ENCODE measurements around the gene VMAC.
A peak's percentile ranks its signal among the peaks of the same experiment; 100 is the strongest.

The VMAC gene

GRCh38 chr19:5940260-5941208, 35.9 kb downstream of the VMAC start:
- Histone ChIP-seq H3K9ac (ENCODE audit: low read length) (no peak overlapping the region), H3K18ac (ENCODE audit: low read length) (no peak overlapping the region), H4K12ac (ENCODE audit: low read depth, low read length) (no peak overlapping the region), H3K4me3 (ENCODE audit: low read depth, low read length) (no peak overlapping the region), H3K23ac (ENCODE audit: low read length) (no peak overlapping the region), H3K36me3 (ENCODE audit: control insufficient read depth in 1 of 2, insufficient read depth in 2 of 2, low read length in 2 of 2) (peaks cover 43 to 46% of the 10 kb centered on the region in 2 experiments), H3K27me3 (ENCODE audit: insufficient read depth, low read length) (no peaks in the 10 kb centered on the region), H2AFZ (ENCODE audit: insufficient read depth, low read length, poor library complexity) (no peak overlapping the region), H4K8ac (ENCODE audit: low read depth, low read length) (no peak overlapping the region), H3K27ac (ENCODE audit: low read depth, low read length) (no peak overlapping the region), H3K79me2 (ENCODE audit: control insufficient read depth, insufficient read depth, low read length, poor library complexity) (no peaks in the 10 kb centered on the region), H2BK120ac (ENCODE audit: insufficient read depth, low read length, poor library complexity) (no peak overlapping the region), H3K4ac (ENCODE audit: low read depth, low read length) (no peak overlapping the region), H2BK12ac (ENCODE audit: low read length) (no peak overlapping the region), H3K4me2 (ENCODE audit: low read length) (no peak overlapping the region), H3K79me1 (ENCODE audit: low read length) (no peaks in the 10 kb centered on the region), H3K4me1 (ENCODE audit: control insufficient read depth in 1 of 2, insufficient read depth in 2 of 2, low read length in 2 of 2) (peaks cover under 1 to 3% of the 10 kb centered on the region in 2 experiments), H4K91ac (ENCODE audit: low read depth, low read length) (no peak overlapping the region), H2BK5ac (ENCODE audit: low read depth, low read length, poor library complexity) (no peak overlapping the region), H3K14ac (ENCODE audit: low read length) (no peak overlapping the region), H3K9me3 (ENCODE audit: insufficient read depth, low read depth, low read length) (no peaks in the 10 kb centered on the region), H2AK5ac (ENCODE audit: low read length) (no peak overlapping the region)
- WGBS (ENCODE audit: extremely low coverage, insufficient coverage, insufficient read length), result no CpG with 5 or more reads among the region's 21 CpGs
- DNase-seq, result no peak

- WGBS (ENCODE audit: extremely low coverage, insufficient coverage, insufficient read length), result no CpG with 5 or more reads among the region's 11 CpGs
These were observed 37.0 kb downstream of the VMAC start for GRCh38 chr19:5941673-5942072.

GRCh38 chr19:5943045-5943444, 38.4 kb downstream of the VMAC start:
- peaks cover 3% of the 10 kb centered on the region in 2 experiments for H3K4me1 ChIP-seq (ENCODE audit: control insufficient read depth in 1 of 2, insufficient read depth in 2 of 2, low read length in 2 of 2)
- no peak overlapping the region for H2BK120ac ChIP-seq (ENCODE audit: insufficient read depth, low read length, poor library complexity)
- no peaks in the 10 kb centered on the region for H3K9me3 ChIP-seq (ENCODE audit: insufficient read depth, low read depth, low read length)
- no peak overlapping the region for H3K27ac ChIP-seq (ENCODE audit: low read depth, low read length)
- H3K23ac ChIP-seq (ENCODE audit: low read length), result no peak overlapping the region
- no peak overlapping the region for H3K4me3 ChIP-seq (ENCODE audit: low read depth, low read length)
- H2BK5ac ChIP-seq (ENCODE audit: low read depth, low read length, poor library complexity), result no peak overlapping the region
- H3K27me3 ChIP-seq (ENCODE audit: insufficient read depth, low read length), result no peaks in the 10 kb centered on the region
- H3K9ac ChIP-seq (ENCODE audit: low read length), result no peak overlapping the region
- no peak overlapping the region for H3K18ac ChIP-seq (ENCODE audit: low read length)
- DNase-seq, result no peak
- H2AK5ac ChIP-seq (ENCODE audit: low read length), result no peak overlapping the region
- no peak overlapping the region for H4K91ac ChIP-seq (ENCODE audit: low read depth, low read length)
- WGBS (ENCODE audit: extremely low coverage, insufficient coverage, insufficient read length), result no CpG with 5 or more reads among the region's 10 CpGs
- no peak overlapping the region for H3K4ac ChIP-seq (ENCODE audit: low read depth, low read length)
- H4K12ac ChIP-seq (ENCODE audit: low read depth, low read length), result no peak overlapping the region
- H3K79me2 ChIP-seq (ENCODE audit: control insufficient read depth, insufficient read depth, low read length, poor library complexity), result no peaks in the 10 kb centered on the region
- H3K14ac ChIP-seq (ENCODE audit: low read length), result no peak overlapping the region
- H3K79me1 ChIP-seq (ENCODE audit: low read length), result no peaks in the 10 kb centered on the region
- H3K36me3 ChIP-seq (ENCODE audit: control insufficient read depth in 1 of 2, insufficient read depth in 2 of 2, low read length in 2 of 2), result peaks cover 32% of the 10 kb centered on the region in 2 experiments
- no peak overlapping the region for H2AFZ ChIP-seq (ENCODE audit: insufficient read depth, low read length, poor library complexity)
- no peak overlapping the region for H2BK12ac ChIP-seq (ENCODE audit: low read length)
- no peak overlapping the region for H4K8ac ChIP-seq (ENCODE audit: low read depth, low read length)
- H3K4me2 ChIP-seq (ENCODE audit: low read length), result no peak overlapping the region

More at GRCh38 chr19:5941673-5942072, 37.0 kb downstream of the VMAC start:
- H3K9ac ChIP-seq (ENCODE audit: low read length), result no peak overlapping the region
- no peak overlapping the region for H3K4me2 ChIP-seq (ENCODE audit: low read length)
- H4K12ac ChIP-seq (ENCODE audit: low read depth, low read length), result no peak overlapping the region
- no peak overlapping the region for H2BK12ac ChIP-seq (ENCODE audit: low read length)
- H2AK5ac ChIP-seq (ENCODE audit: low read length), result no peak overlapping the region
- no peak overlapping the region for H3K18ac ChIP-seq (ENCODE audit: low read length)
- H2BK120ac ChIP-seq (ENCODE audit: insufficient read depth, low read length, poor library complexity), result no peak overlapping the region
- no peaks in the 10 kb centered on the region for H3K9me3 ChIP-seq (ENCODE audit: insufficient read depth, low read depth, low read length)
- H3K4ac ChIP-seq (ENCODE audit: low read depth, low read length), result no peak overlapping the region
- H3K4me1 ChIP-seq (ENCODE audit: control insufficient read depth in 1 of 2, insufficient read depth in 2 of 2, low read length in 2 of 2), result no peaks in the 10 kb centered on the region
- no peak overlapping the region for H4K8ac ChIP-seq (ENCODE audit: low read depth, low read length)
- H4K91ac ChIP-seq (ENCODE audit: low read depth, low read length), result no peak overlapping the region
- H3K14ac ChIP-seq (ENCODE audit: low read length), result no peak overlapping the region
- H3K27ac ChIP-seq (ENCODE audit: low read depth, low read length), result no peak overlapping the region
- H3K79me1 ChIP-seq (ENCODE audit: low read length), result no peaks in the 10 kb centered on the region
- no peaks in the 10 kb centered on the region for H3K27me3 ChIP-seq (ENCODE audit: insufficient read depth, low read length)
- no peak overlapping the region for H2BK5ac ChIP-seq (ENCODE audit: low read depth, low read length, poor library complexity)
- no peak overlapping the region for H3K23ac ChIP-seq (ENCODE audit: low read length)
- DNase-seq, result no peak
- H3K79me2 ChIP-seq (ENCODE audit: control insufficient read depth, insufficient read depth, low read length, poor library complexity), result no peaks in the 10 kb centered on the region
- no peak overlapping the region for H3K4me3 ChIP-seq (ENCODE audit: low read depth, low read length)
- H3K36me3 ChIP-seq (ENCODE audit: control insufficient read depth in 1 of 2, insufficient read depth in 2 of 2, low read length in 2 of 2), result peaks cover 41 to 43% of the 10 kb centered on the region in 2 experiments
- H2AFZ ChIP-seq (ENCODE audit: insufficient read depth, low read length, poor library complexity), result no peak overlapping the region

GRCh38 chr19:5943623-5944022, 39.0 kb downstream of the VMAC start:
- Histone ChIP-seq H3K23ac (ENCODE audit: low read length) (no peak overlapping the region), H3K36me3 (ENCODE audit: control insufficient read depth in 1 of 2, insufficient read depth in 2 of 2, low read length in 2 of 2) (peaks cover 34% of the 10 kb centered on the region in 2 experiments), H3K79me1 (ENCODE audit: low read length) (no peaks in the 10 kb centered on the region), H4K91ac (ENCODE audit: low read depth, low read length) (no peak overlapping the region), H3K4me3 (ENCODE audit: low read depth, low read length) (no peak overlapping the region), H3K14ac (ENCODE audit: low read length) (no peak overlapping the region), H4K12ac (ENCODE audit: low read depth, low read length) (no peak overlapping the region), H3K27ac (ENCODE audit: low read depth, low read length) (no peak overlapping the region), H2AFZ (ENCODE audit: insufficient read depth, low read length, poor library complexity) (no peak overlapping the region), H2AK5ac (ENCODE audit: low read length) (no peak overlapping the region), H4K8ac (ENCODE audit: low read depth, low read length) (no peak overlapping the region), H2BK120ac (ENCODE audit: insufficient read depth, low read length, poor library complexity) (no peak overlapping the region), H2BK12ac (ENCODE audit: low read length) (no peak overlapping the region), H3K4me1 (ENCODE audit: control insufficient read depth in 1 of 2, insufficient read depth in 2 of 2, low read length in 2 of 2) (peaks cover 3% of the 10 kb centered on the region in 2 experiments), H3K4me2 (ENCODE audit: low read length) (no peak overlapping the region), H2BK5ac (ENCODE audit: low read depth, low read length, poor library complexity) (no peak overlapping the region), H3K79me2 (ENCODE audit: control insufficient read depth, insufficient read depth, low read length, poor library complexity) (no peaks in the 10 kb centered on the region), H3K9ac (ENCODE audit: low read length) (no peak overlapping the region), H3K27me3 (ENCODE audit: insufficient read depth, low read length) (no peaks in the 10 kb centered on the region), H3K4ac (ENCODE audit: low read depth, low read length) (no peak overlapping the region), H3K18ac (ENCODE audit: low read length) (peak overlapping the region; percentile 20), H3K9me3 (ENCODE audit: insufficient read depth, low read depth, low read length) (no peaks in the 10 kb centered on the region)
- WGBS (ENCODE audit: extremely low coverage, insufficient coverage, insufficient read length), result no CpG with 5 or more reads among the region's 10 CpGs
- DNase-seq, result no peak

Measured in trophoblast cell (in vitro differentiated cells and primary cell).